Astrocyte (in vitro differentiated cells and primary cell): Measurements from ENCODE around the gene LOXHD1.

Experiments used
- EZH2 ChIP-seq: IDR thresholded peaks from 2 replicates; pipeline ENCODE4 v1.6.1; 2012; ENCODE audit warnings: mild to moderate bottlenecking, low read length, inconsistent platforms; ENCODE audit not compliant: insufficient read depth
- TF ChIP-seq, protein P1 (sequence below): IDR thresholded peaks from 2 replicates; pipeline ENCODE4 v1.5.1; 2011; ENCODE audit warnings: low read depth, mild to moderate bottlenecking, inconsistent platforms, low read length, moderate library complexity; ENCODE audit not compliant: insufficient read depth

DNA sequence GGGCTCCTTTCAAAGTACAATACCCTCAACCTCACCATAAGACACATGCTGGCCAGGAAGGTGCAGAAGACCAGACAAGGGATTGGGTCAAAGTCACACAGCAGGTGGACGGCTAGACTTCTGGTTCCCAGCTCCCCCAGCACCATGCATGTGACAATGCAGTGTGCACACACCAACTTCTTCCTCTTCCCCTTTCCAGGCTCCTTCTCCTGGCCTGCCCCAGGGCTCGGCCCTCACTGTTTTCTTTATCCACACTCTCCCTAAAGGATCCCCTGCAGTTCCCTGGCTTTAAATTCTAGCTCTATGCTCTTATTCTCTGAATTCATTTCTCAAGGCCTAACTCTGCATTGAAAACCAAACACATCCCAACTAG is 82.3 kb downstream of the LOXHD1 start:
- TF ChIP-seq, protein P1, sequence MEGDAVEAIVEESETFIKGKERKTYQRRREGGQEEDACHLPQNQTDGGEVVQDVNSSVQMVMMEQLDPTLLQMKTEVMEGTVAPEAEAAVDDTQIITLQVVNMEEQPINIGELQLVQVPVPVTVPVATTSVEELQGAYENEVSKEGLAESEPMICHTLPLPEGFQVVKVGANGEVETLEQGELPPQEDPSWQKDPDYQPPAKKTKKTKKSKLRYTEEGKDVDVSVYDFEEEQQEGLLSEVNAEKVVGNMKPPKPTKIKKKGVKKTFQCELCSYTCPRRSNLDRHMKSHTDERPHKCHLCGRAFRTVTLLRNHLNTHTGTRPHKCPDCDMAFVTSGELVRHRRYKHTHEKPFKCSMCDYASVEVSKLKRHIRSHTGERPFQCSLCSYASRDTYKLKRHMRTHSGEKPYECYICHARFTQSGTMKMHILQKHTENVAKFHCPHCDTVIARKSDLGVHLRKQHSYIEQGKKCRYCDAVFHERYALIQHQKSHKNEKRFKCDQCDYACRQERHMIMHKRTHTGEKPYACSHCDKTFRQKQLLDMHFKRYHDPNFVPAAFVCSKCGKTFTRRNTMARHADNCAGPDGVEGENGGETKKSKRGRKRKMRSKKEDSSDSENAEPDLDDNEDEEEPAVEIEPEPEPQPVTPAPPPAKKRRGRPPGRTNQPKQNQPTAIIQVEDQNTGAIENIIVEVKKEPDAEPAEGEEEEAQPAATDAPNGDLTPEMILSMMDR, result no peak
- no peak for TF ChIP-seq EZH2
